HCT116 (cell line): ENCODE results near the gene OR52E2. TPM values are rescaled to one million over a fixed set of nuclear protein-coding genes. Genes with fewer than 3 reads are reported as not detected.

Experiments used
- ATAC-seq: fragments of 200-7000 bp; cut with Tn5 transposase; 2 replicates; pipeline ENCODE4 v1.9.1; 2020; ENCODE audit warnings: mild to moderate bottlenecking, moderate library complexity
- BruUV-seq: library from RNA; stranded (reverse); fragments of 400-500 nt; replicated peaks from 2 replicates; lab custom pipeline; 2021; lab: Mats Ljungman, UMichigan
- CTCF ChIA-PET: fragments of 300-600 bp; sonication (Branson Sonifier 250); formaldehyde crosslinking; loops from one replicate; lab custom pipeline; 2021; ENCODE audit warnings: antibody characterized with exemption; lab: Charles Lee
- POLR2A ChIA-PET: fragments of 300-600, 350-600 bp; sonication (Branson Sonifier 250); formaldehyde crosslinking; loops from one replicate; lab custom pipeline; 2021; ENCODE audit warnings: antibody characterized with exemption; lab: Charles Lee
- RAD21 ChIA-PET, 2 experiments: fragments of 300-600 bp; sonication (Branson Sonifier 250); formaldehyde crosslinking; loops; one replicate each; lab custom pipeline; 2023; ENCODE audit warnings: low total read pairs in 2 of 2; ENCODE audit not compliant: uncharacterized antibody in 2 of 2, unreplicated experiment in 2 of 2, low non-redundant PET in 1 of 2; lab: Charles Lee
- DNase-seq: peaks from one replicate; pipeline ENCODE4 v3.0.0-alpha.2; 2010; ENCODE audit warnings: low read depth, low spot score
- H2AFZ ChIP-seq: fragments of 200-600 bp; shearing (Covaris generic), sonication (generic); 2 replicates; pipeline ENCODE4 v1.6.1; 2017; ENCODE audit warnings: low read depth, mixed run types, mixed read lengths, antibody characterized with exemption, low read length; ENCODE audit not compliant: poor library complexity, severe bottlenecking
- H3K27ac ChIP-seq: 2 replicates; pipeline ENCODE4 v1.5.1; 2012; ENCODE audit warnings: low read depth, low read length
- H3K27me3 ChIP-seq: fragments of 200-600 bp; sonication (generic); 2 replicates; pipeline ENCODE4 v1.6.1; 2016; ENCODE audit warnings: mixed run types, low read length, mixed read lengths; ENCODE audit not compliant: insufficient read depth
- H3K36me3 ChIP-seq, 2 experiments: fragments of 200-500 bp in 1 of 2; fragments of 200-600 bp in 1 of 2; sonication (Bioruptor generic) in 1 of 2; sonication (generic) in 1 of 2; 2 replicates each; pipeline versions ENCODE4 v1.5.1 to v1.6.1; 2014 to 2016; ENCODE audit warnings: low read length in 2 of 2, inconsistent platforms in 1 of 2, mixed read lengths in 1 of 2, mixed run types in 1 of 2; ENCODE audit not compliant: insufficient read depth in 2 of 2, control insufficient read depth in 1 of 2
- H3K4me1 ChIP-seq, 2 experiments: fragments of 200-600 bp in 1 of 2; sonication (generic) in 1 of 2; 2 replicates each; pipeline versions ENCODE4 v1.5.1 to v1.6.1; 2012 to 2017; ENCODE audit warnings: low read length in 2 of 2, inconsistent platforms in 1 of 2, mild to moderate bottlenecking in 1 of 2, mixed read lengths in 1 of 2, mixed run types in 1 of 2, moderate library complexity in 1 of 2; ENCODE audit not compliant: insufficient read depth in 2 of 2, control insufficient read depth in 1 of 2
- H3K4me2 ChIP-seq: fragments of 200-600 bp; sonication (generic); 2 replicates; pipeline ENCODE4 v1.6.1; 2017; ENCODE audit warnings: mixed run types, low read length, mixed read lengths
- H3K4me3 ChIP-seq, 2 experiments: fragments of 200-600 bp in 1 of 2; sonication (generic) in 1 of 2; replicated peaks in 1 of 2; 2 replicates each; pipeline ENCODE4 v1.5.1; 2011 to 2016; ENCODE audit warnings: low read length in 2 of 2, control low read depth in 1 of 2, low read depth in 1 of 2, mild to moderate bottlenecking in 1 of 2, mixed read lengths in 1 of 2, mixed run types in 1 of 2
- H3K79me2 ChIP-seq: fragments of 200-600 bp; sonication (generic); 2 replicates; pipeline ENCODE4 v1.6.1; 2017; ENCODE audit warnings: mild to moderate bottlenecking, mixed run types, low read length, moderate library complexity, mixed read lengths; ENCODE audit not compliant: insufficient read depth
- H3K9ac ChIP-seq: fragments of 200-600 bp; sonication (generic); 2 replicates; pipeline ENCODE4 v1.6.1; 2016; ENCODE audit warnings: low read length, mixed read lengths
- H3K9me2 ChIP-seq: fragments of 200-600 bp; sonication (generic), shearing (Covaris generic); 2 replicates; pipeline ENCODE4 v1.6.1; 2017; ENCODE audit warnings: mixed run types, mild to moderate bottlenecking, moderate library complexity; ENCODE audit not compliant: insufficient read depth
- H3K9me3 ChIP-seq, 2 experiments: fragments of 200-500 bp in 1 of 2; fragments of 200-600 bp in 1 of 2; sonication (Bioruptor generic) in 1 of 2; sonication (generic) in 1 of 2; 2 replicates each; pipeline ENCODE4 v1.6.1; 2014 to 2017; ENCODE audit warnings: low read length in 2 of 2, mixed read lengths in 2 of 2, inconsistent platforms in 1 of 2, low read depth in 1 of 2, mild to moderate bottlenecking in 1 of 2, mixed run types in 1 of 2, moderate library complexity in 1 of 2; ENCODE audit not compliant: control insufficient read depth in 1 of 2, insufficient read depth in 1 of 2
- H4K20me1 ChIP-seq: fragments of 200-600 bp; sonication (generic), shearing (Covaris generic); 2 replicates; pipeline ENCODE4 v1.6.1; 2017; ENCODE audit warnings: mixed run types, mild to moderate bottlenecking, moderate library complexity; ENCODE audit not compliant: insufficient read depth
- ATF3 ChIP-seq: IDR thresholded peaks from 2 replicates; pipeline ENCODE4 v1.6.1; 2012
- CBX3 ChIP-seq: IDR thresholded peaks from 2 replicates; pipeline ENCODE4 v1.6.1; 2012; ENCODE audit warnings: low read depth
- CTCF ChIP-seq, 3 experiments: fragments of 200-600 bp in 1 of 3; sonication (generic) in 1 of 3; IDR thresholded peaks in 2 of 3; conservative IDR thresholded peaks in 1 of 3; 2 replicates each; pipeline ENCODE4 v1.5.1; 2012 to 2017; ENCODE audit warnings: low read depth in 2 of 3, low read length in 2 of 3, antibody characterized with exemption in 1 of 3, borderline replicate concordance in 1 of 3, control low read depth in 1 of 3, mild to moderate bottlenecking in 1 of 3, mixed read lengths in 1 of 3, mixed run types in 1 of 3, moderate library complexity in 1 of 3; ENCODE audit not compliant: insufficient read depth in 1 of 3
- ELF1 ChIP-seq: IDR thresholded peaks from 2 replicates; pipeline ENCODE4 v1.6.1; 2012; ENCODE audit warnings: low read depth, borderline replicate concordance
- EZH2 ChIP-seq: fragments of 200-600 bp; sonication (generic); IDR thresholded peaks from 2 replicates; pipeline ENCODE4 v1.6.1; 2017; ENCODE audit warnings: antibody characterized with exemption, mixed run types
- EZH2phosphoT487 ChIP-seq: fragments of 200-600 bp; IDR thresholded peaks from 2 replicates; pipeline ENCODE4 v1.6.1; 2018; ENCODE audit warnings: antibody characterized with exemption, borderline replicate concordance
- JUND ChIP-seq: IDR thresholded peaks from 2 replicates; pipeline ENCODE4 v1.6.1; 2012
- MAX ChIP-seq: IDR thresholded peaks from 2 replicates; pipeline ENCODE4 v1.6.1; 2012
- POLR2AphosphoS5 ChIP-seq: IDR thresholded peaks from 2 replicates; pipeline ENCODE4 v1.6.1; 2011; ENCODE audit warnings: mild to moderate bottlenecking, low read depth, low read length, moderate library complexity
- REST ChIP-seq: IDR thresholded peaks from 2 replicates; pipeline ENCODE4 v1.6.1; 2012; ENCODE audit warnings: low read depth
- SIN3A ChIP-seq: IDR thresholded peaks from 2 replicates; pipeline ENCODE4 v1.6.1; 2012; ENCODE audit warnings: low read depth
- SP1 ChIP-seq: IDR thresholded peaks from 2 replicates; pipeline ENCODE4 v1.6.1; 2012; ENCODE audit warnings: low read depth
- YY1 ChIP-seq: IDR thresholded peaks from 2 replicates; pipeline ENCODE4 v1.6.1; 2011; ENCODE audit warnings: low read length, low read depth, moderate library complexity, mild to moderate bottlenecking; ENCODE audit not compliant: insufficient replicate concordance; ENCODE audit errors: extremely low read depth
- ZNF274 ChIP-seq: fragments of 200-500 bp; sonication (Bioruptor generic); IDR thresholded peaks from 2 replicates; pipeline ENCODE4 v1.6.1; 2014; ENCODE audit warnings: mild to moderate bottlenecking, low read depth, low read length, inconsistent platforms
- intact Hi-C: fragments of 100-400 bp; cut with micrococcal nuclease; formaldehyde crosslinking; loops from 2 replicates; pipeline ENCODE4 v1.10.0; 2022
- total RNA-seq: library from RNA; stranded (reverse); gene quantifications from one replicate; pipeline ENCODE4 v1.2.1, GENCODE V29; 2021; ENCODE audit not compliant: unreplicated experiment

The OR52E2 gene
- total RNA-seq, 1 experiment from 2014 or later, result not detected

GRCh38 chr11:5043380-5043779 is 16.0 kb downstream of the OR52E2 start:
- no peak overlapping the region for H3K9ac ChIP-seq
- H2AFZ ChIP-seq, result no peak overlapping the region
- CTCF ChIA-PET, result no interaction called here
- H3K79me2 ChIP-seq, result no peaks in the 10 kb centered on the region
- ATAC-seq, result no peak
- POLR2A ChIA-PET, result no interaction called here
- intact Hi-C loops, result no loop called here
- H3K27ac ChIP-seq, result no peak overlapping the region
- no TSS peak for BruUV-seq
- H3K9me2 ChIP-seq, result no peaks in the 10 kb centered on the region
- no peak for DNase-seq
- peaks cover 46% of the 10 kb centered on the region for H3K27me3 ChIP-seq
- H3K9me3 ChIP-seq, result no peaks in the 10 kb centered on the region
- no peak overlapping the region for H3K4me2 ChIP-seq
- RAD21 ChIA-PET, result no interaction called here
- H3K4me1 ChIP-seq, result no peaks in the 10 kb centered on the region
- H3K4me3 ChIP-seq, result no peak overlapping the region
- no peaks in the 10 kb centered on the region; the same call in 1 of the 2 replicates for H4K20me1 ChIP-seq
- H3K36me3 ChIP-seq, result no peaks in the 10 kb centered on the region
- TF ChIP-seq ELF1 (no peak), CTCF (IDR thresholded peaks at IDR 0.05 in 2 of 3, conservative IDR thresholded peaks at IDR 0.05 in 1 of 3; ENCODE audit: borderline replicate concordance in 1 of 3, insufficient read depth in 1 of 3, low read depth in 2 of 3, low read length in 2 of 3) (no peak), SIN3A (no peak), ATF3 (no peak), SP1 (no peak), JUND (no peak), CBX3 (no peak), YY1 (no peak), POLR2AphosphoS5 (no peak), MAX (no peak), REST (no peak), ZNF274 (no peak), EZH2 (no peak), EZH2phosphoT487 (no peak)
